GM19099 (cell line): ENCODE data around the gene POLR1B.
A peak's percentile ranks its signal among the peaks of the same experiment; 100 is the strongest.

ENCODE experiments used
- POLR2A ChIP-seq: IDR thresholded peaks from 3 replicates; pipeline ENCODE4 v1.6.1; 2011; ENCODE audit warnings: low read depth; ENCODE audit not compliant: insufficient read length; ENCODE audit errors: extremely low read depth

The POLR1B gene

DNA sequence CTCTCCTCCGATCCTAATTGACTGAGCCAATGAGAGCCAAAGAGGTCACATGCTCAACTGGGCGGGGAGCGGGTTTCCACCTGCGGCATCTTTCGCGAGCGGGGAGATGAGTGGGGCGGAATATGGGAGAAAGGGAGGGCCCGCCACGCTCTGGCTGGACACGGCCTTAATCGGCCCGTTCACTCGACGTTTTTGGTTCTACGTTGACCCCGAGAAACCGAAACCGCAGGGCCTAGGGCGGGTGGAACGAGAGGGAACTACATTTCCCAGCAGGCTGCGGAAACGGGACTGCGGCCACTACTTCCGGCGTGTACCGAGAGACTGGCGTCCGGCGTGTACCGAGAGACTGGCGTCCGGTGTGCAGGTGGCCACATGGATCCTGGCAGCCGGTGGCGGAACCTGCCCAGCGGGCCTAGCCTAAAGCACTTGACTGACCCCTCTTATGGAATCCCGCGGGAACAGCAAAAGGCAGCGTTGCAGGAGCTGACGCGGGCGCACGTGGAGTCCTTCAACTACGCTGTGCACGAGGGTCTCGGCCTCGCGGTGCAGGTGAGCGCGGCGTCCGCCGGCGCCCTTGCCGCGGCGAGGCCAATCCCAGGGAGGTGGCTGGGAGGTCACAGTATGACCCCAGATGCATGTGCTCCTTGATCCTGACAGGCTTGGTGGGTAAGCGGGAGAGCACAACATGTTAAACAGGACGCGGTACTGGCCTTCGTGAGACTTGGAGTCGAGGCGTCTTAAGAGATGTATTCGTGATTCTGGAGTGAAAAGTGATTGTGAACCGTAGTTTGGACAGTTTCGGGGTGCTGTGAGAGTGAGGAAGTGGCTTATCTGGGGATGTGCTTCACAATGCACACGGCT is at the start of gene POLR1B:
Gene POLR1B (plus strand): TSS at position 343 of the 861 bp plus-strand sequence. CDS start 30 bp downstream, at position 373.
- TF ChIP-seq POLR2A: peak; percentile 74

DNA sequence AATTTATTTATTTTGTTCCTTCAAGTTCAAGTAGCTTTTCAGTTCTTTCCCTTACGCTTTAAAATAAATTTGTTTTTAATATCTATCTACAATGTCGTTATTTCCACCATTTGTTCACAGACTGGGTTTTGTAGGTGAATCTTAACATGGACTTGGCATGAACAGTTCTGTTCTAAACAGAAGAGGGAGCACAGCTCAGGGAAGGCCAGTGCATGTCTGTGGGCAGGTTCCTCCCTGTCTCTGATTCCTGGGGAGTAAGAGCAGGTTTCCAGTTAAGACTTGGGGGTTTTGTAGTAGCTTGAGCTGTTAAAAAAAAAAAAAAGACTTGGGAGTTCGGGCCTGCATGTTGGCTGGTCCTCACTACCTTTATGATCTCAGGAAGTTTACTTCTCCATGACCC is 49.2 kb upstream of the POLR1B start:
- no peak for TF ChIP-seq POLR2A

DNA sequence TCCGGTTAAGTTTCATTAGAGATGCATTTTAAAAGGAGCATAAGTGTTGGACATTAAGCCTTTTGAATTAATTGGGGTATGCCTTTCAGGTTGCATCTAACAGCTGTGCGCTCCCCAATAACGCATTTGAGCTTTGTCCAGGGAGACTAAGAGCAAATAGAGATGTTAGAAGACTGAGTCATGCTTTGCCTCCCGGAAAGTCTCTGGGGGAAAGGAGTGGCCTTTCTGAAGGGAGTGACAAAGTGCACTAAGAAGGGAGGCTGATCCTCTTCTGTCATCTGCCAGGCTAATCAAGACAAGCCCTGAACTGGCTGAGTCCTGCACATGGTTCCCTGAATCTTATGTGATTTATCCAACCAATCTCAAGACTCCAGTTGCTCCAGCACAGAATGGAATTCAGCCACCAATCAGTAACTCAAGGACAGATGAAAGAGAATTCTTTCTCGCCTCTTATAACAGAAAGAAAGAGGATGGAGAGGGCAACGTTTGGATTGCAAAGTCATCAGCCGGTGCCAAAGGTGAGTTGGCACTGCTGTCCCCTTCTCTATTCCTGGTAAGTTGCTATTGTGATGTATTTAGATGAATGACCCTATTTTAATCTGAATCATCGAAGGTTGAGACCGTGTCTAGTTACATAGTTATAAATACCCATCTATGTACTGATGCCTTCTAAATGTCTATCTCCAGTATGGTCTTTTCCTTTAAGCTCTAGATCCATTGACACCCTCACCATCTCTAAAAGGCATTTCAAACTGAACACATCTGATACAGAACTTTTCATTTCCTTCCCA is 48.2 kb upstream of the POLR1B start:
- no peak for TF ChIP-seq POLR2A

- no peak for TF ChIP-seq POLR2A
Measured at GRCh38 chr2:112494828-112495227, 47.4 kb upstream of the POLR1B start.

DNA sequence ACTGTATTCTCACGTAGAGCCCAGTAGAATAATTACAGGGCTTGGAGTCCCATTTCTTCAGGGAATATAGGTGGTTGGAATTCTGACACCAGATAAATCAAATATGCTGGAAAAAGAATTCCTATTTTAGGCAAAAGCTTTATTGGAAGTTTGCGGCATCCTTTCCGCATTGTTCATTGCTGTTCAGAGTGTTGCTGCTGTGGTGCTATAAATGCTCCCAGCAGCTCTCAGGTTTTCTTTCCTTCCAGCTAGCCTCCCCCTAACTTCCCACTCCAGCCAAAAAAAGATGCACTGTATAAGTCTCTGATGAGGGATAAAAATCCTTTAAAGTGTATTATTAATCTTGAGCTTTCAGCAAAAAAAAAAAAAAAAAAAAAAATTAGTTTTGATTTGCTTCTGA is 25.5 kb upstream of the POLR1B start:
- TF ChIP-seq POLR2A: no peak

DNA sequence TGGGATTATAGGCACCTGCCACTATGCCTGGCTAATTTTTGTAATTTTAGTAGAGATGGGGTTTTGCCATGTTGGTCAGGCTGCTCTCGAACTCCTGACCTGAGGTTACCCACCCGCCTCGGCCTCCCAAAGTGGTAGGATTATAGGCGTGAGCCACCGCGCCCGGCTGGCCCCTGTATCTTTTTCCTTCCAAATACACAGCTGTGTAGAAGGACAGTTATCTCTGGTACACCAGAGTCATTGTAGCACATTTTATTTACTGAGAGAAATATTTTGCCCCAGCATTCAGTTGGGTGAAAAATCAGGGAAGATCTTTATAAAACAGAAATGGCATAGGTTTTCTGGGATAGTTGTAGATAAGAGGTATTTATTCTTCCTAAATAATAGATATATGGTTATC is 23.5 kb upstream of the POLR1B start:
- no peak for TF ChIP-seq POLR2A

- no peak for TF ChIP-seq POLR2A
Measured at GRCh38 chr2:112519506-112519905, 22.8 kb upstream of the POLR1B start.

- TF ChIP-seq POLR2A: no peak
Measured at GRCh38 chr2:112520234-112520783, 22.0 kb upstream of the POLR1B start.

- no peak for TF ChIP-seq POLR2A
Measured at GRCh38 chr2:112523291-112523777, 18.9 kb upstream of the POLR1B start.

GRCh38 chr2:112528541-112528940 is 13.7 kb upstream of the POLR1B start:
- TF ChIP-seq POLR2A: no peak

DNA sequence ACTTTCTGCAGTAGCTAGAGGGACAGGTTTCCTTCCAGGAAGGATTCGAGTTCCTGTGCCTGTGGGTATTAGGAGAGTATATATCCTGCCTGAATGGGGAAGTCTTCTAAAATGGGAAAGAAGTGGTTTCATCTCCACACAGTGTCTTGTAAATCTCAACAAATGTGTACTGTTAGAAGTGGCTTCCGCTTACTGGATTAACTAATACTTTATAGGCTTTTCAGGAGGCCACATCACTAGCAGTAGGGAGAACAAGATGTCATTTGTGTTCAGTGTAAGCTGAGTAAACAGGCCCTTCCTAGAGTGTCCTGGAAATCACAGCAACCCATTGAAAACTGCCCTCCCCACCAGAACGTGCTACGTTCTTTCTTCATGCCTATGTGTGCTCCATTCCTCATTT is 12.5 kb upstream of the POLR1B start:
- TF ChIP-seq POLR2A: no peak

- TF ChIP-seq POLR2A: no peak
Measured at GRCh38 chr2:112530728-112531127, 11.5 kb upstream of the POLR1B start.

DNA sequence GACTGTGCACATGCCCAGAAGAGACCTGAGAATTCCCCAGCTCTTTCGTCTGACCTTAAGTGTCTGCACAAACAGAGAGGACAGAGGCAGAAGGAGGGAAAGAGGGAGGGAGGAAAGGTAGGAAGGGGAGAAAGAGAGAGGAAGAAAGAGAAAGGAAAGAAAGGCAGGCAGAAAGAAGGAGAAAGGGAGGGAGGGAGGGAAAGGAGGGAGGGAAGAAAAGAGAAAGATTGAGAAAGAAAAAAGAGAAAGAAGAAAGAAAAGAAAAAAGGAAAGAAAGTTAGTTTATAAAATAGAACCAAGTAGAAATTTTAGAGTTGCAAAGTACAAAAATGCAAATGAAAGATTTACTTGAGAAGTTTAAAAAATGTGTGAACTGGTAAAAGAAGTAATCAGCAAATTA is 7.4 kb upstream of the POLR1B start:
- TF ChIP-seq POLR2A: no peak

DNA sequence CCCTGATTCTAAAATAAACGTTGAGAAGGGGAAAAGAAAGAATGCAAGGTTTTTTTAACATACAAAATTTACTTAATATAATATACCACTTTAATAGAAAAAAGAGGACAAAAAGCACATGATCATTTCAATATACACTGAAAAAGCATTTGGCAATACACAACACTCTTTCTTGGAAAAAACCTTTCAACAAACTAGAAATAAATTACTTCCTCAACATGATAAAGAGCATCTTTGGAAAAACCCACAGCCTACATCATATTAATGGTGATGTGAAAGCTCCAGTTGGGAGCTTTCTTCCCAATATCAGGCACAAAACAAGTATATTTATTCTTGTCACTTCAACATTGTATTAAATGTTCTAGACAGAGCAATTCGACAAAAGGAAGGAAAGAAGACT is 3.0 kb upstream of the POLR1B start:
- no peak for TF ChIP-seq POLR2A

DNA sequence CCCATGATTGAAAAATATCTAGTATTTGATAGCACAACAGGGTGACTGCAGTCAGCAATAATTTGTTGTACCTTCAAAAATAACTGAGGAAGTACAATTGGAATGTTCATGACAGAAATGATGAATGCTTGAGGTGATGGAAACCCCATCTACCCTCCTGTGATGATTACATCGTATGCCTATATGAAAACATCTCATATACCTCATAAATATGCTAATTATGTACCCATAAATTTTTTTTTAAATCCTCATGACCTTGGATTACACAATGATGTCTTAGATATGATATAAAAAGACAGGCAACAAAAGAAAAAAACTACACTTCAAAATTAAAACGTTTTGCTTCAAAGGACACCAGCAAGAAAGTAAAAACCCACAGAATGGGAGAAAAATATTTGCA is 1.4 kb upstream of the POLR1B start:
- no peak for TF ChIP-seq POLR2A
